Left ventricle myocardium superior (tissue), 1 donor: Measurements from ENCODE around the gene KRI1. TPM values are rescaled to one million over a fixed set of nuclear protein-coding genes. Genes with fewer than 3 reads are reported as not detected.

Experiments
- microRNA-seq: library from miRNA; unstranded; fragments of <30 nt; microRNA quantifications from one replicate; pipeline ENCODE4 v1.2.0, GENCODE V29; 2020; ENCODE audit warnings: borderline number of aligned reads
- total RNA-seq: library from RNA; stranded (reverse); fragmentation: NEBNext Ultra II Directional; extraction: Animal tissue kit (Norgen Biotek cat#: 25700); gene quantifications from one replicate; pipeline ENCODE4 v1.2.1, GENCODE V29; 2021
- donor health status: DM: no; HTN: yes; CAD: no; lungs with severe emphysema.

KRI1 gene
- total RNA-seq, 1 donor from 2014 or later, result 9.3 TPM

Small RNAs within 50 kb of the gene (microRNA-seq; reads per million reads assigned to microRNA genes)
- gene MIR1238, result not detected

Other genes with a start within 250 kb of the KRI1 start
- gene FDX2, start 250.0 kb downstream of the KRI1 start, total RNA-seq, result 18.2 TPM
- 12.3 TPM for gene RAVER1, start 232.5 kb downstream of the KRI1 start, total RNA-seq
- 25.3 TPM for gene ICAM3, start 226.4 kb downstream of the KRI1 start, total RNA-seq
- gene TYK2, start 185.4 kb downstream of the KRI1 start, total RNA-seq, result 56.0 TPM
- 157 TPM for gene CDC37, start 162.5 kb downstream of the KRI1 start, total RNA-seq
- gene PDE4A, start 145.5 kb downstream of the KRI1 start, total RNA-seq, result 36.1 TPM
- 87.7 TPM for gene KEAP1, start 62.7 kb downstream of the KRI1 start, total RNA-seq
- gene S1PR5, start 48.6 kb downstream of the KRI1 start, total RNA-seq, result not detected
- 61.4 TPM for gene ATG4D, start 22.1 kb downstream of the KRI1 start, total RNA-seq
- 8.3 TPM for gene CDKN2D, start 3.0 kb upstream of the KRI1 start, total RNA-seq
- not detected for gene AP1M2, start 21.3 kb upstream of the KRI1 start, total RNA-seq
- gene SLC44A2, start 59.5 kb upstream of the KRI1 start, total RNA-seq, result 71.8 TPM
- 118 TPM for gene ILF3, start 88.3 kb upstream of the KRI1 start, total RNA-seq
- gene QTRT1, start 135.4 kb upstream of the KRI1 start, total RNA-seq, result 29.1 TPM
- 201 TPM for gene DNM2, start 152.1 kb upstream of the KRI1 start, total RNA-seq